ENCODE data around the gene NEK11. TPM values are rescaled to one million over a fixed set of nuclear protein-coding genes. Genes with fewer than 3 reads are reported as not detected.

Gene NEK11
- 14.5 and 20.9 TPM in 2 replicates for total RNA-seq

GRCh38 chr3:131026321-131027151 lies at the start of gene NEK11, which contains the start of gene ASTE1:
NEK11 (plus strand) TSS chr3:131026877; CDS start chr3:131029709, 2,832 bp downstream.
ASTE1 (minus strand) TSS chr3:131026825; CDS start chr3:131025306, 1,519 bp downstream.
- no peaks in the 10 kb centered on the region for H4K20me1 ChIP-seq (ENCODE audit: insufficient read depth, low read length)
- H3K4me1 ChIP-seq (ENCODE audit: insufficient read depth, low read length), result peaks cover 14% of the 10 kb centered on the region
- H3K36me3 ChIP-seq (ENCODE audit: insufficient read depth, low read length), result peaks cover 8% of the 10 kb centered on the region
- H3K27me3 ChIP-seq (ENCODE audit: insufficient read depth, low read length), result no peaks in the 10 kb centered on the region
- H2AFZ ChIP-seq (ENCODE audit: low read length), result peak within 1 kb of the TSS; percentile 97
- peak; percentile 94 for DNase-seq (ENCODE audit: insufficient read length, low spot score, missing footprints)
- no peaks in the 10 kb centered on the region for H3K9me3 ChIP-seq (ENCODE audit: low read depth, low read length)
- TF ChIP-seq, protein P1, sequence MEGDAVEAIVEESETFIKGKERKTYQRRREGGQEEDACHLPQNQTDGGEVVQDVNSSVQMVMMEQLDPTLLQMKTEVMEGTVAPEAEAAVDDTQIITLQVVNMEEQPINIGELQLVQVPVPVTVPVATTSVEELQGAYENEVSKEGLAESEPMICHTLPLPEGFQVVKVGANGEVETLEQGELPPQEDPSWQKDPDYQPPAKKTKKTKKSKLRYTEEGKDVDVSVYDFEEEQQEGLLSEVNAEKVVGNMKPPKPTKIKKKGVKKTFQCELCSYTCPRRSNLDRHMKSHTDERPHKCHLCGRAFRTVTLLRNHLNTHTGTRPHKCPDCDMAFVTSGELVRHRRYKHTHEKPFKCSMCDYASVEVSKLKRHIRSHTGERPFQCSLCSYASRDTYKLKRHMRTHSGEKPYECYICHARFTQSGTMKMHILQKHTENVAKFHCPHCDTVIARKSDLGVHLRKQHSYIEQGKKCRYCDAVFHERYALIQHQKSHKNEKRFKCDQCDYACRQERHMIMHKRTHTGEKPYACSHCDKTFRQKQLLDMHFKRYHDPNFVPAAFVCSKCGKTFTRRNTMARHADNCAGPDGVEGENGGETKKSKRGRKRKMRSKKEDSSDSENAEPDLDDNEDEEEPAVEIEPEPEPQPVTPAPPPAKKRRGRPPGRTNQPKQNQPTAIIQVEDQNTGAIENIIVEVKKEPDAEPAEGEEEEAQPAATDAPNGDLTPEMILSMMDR (IDR thresholded peaks at IDR 0.05; ENCODE audit: extremely low read depth, low read depth, low read length), result no peak
- H3K27ac ChIP-seq (ENCODE audit: low read depth, low read length), result peak within 1 kb of the TSS; percentile 92
- peak within 1 kb of the TSS; percentile 97 for H3K4me2 ChIP-seq (ENCODE audit: insufficient read depth, low read length)
- peaks cover 24% of the 10 kb centered on the region for H3K79me2 ChIP-seq (ENCODE audit: insufficient read depth, low read length)
- peak within 1 kb of the TSS; percentile 83 for H3K4me3 ChIP-seq (ENCODE audit: insufficient read depth, low read length)

DNA sequence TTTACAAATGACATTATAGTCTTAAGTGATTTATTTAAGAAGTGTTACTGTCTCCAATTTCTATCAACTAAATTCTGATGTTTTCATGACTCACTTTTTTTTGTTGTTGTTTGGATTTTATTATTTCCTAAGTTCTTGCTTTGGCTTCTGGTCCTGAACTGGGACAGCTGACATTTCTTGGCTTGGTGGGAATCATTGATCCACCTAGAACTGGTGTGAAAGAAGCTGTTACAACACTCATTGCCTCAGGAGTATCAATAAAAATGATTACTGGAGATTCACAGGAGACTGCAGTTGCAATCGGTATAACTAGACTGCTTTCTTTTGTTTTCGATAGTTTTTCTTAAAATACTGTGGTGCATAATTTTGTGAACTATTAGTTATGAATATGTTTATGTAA lies 47.6 kb upstream of the NEK11 start:
- Histone ChIP-seq H3K4me1 (ENCODE audit: insufficient read depth, low read length) (peaks cover 3% of the 10 kb centered on the region), H3K36me3 (ENCODE audit: insufficient read depth, low read length) (peaks cover 11% of the 10 kb centered on the region), H3K9me3 (ENCODE audit: low read depth, low read length) (no peaks in the 10 kb centered on the region), H3K4me3 (ENCODE audit: insufficient read depth, low read length) (no peak overlapping the region), H4K20me1 (ENCODE audit: insufficient read depth, low read length) (no peaks in the 10 kb centered on the region), H2AFZ (ENCODE audit: low read length) (no peak overlapping the region), H3K27ac (ENCODE audit: low read depth, low read length) (no peak overlapping the region), H3K79me2 (ENCODE audit: insufficient read depth, low read length) (no peaks in the 10 kb centered on the region), H3K4me2 (ENCODE audit: insufficient read depth, low read length) (no peak overlapping the region), H3K27me3 (ENCODE audit: insufficient read depth, low read length) (no peaks in the 10 kb centered on the region)
- DNase-seq (ENCODE audit: insufficient read length, low spot score, missing footprints), result no peak
- TF ChIP-seq, protein P1 (IDR thresholded peaks at IDR 0.05; ENCODE audit: extremely low read depth, low read depth, low read length), result no peak

GRCh38 chr3:130981469-130981868 lies 45.2 kb upstream of the NEK11 start:
- no peaks in the 10 kb centered on the region for H3K9me3 ChIP-seq (ENCODE audit: low read depth, low read length)
- H3K79me2 ChIP-seq (ENCODE audit: insufficient read depth, low read length), result no peaks in the 10 kb centered on the region
- H2AFZ ChIP-seq (ENCODE audit: low read length), result no peak overlapping the region
- TF ChIP-seq, protein P1 (IDR thresholded peaks at IDR 0.05; ENCODE audit: extremely low read depth, low read depth, low read length), result no peak
- no peaks in the 10 kb centered on the region for H3K27me3 ChIP-seq (ENCODE audit: insufficient read depth, low read length)
- H3K4me2 ChIP-seq (ENCODE audit: insufficient read depth, low read length), result no peak overlapping the region
- no peak overlapping the region for H3K4me3 ChIP-seq (ENCODE audit: insufficient read depth, low read length)
- peaks cover 3% of the 10 kb centered on the region for H3K4me1 ChIP-seq (ENCODE audit: insufficient read depth, low read length)
- H3K36me3 ChIP-seq (ENCODE audit: insufficient read depth, low read length), result peaks cover 4% of the 10 kb centered on the region
- DNase-seq (ENCODE audit: insufficient read length, low spot score, missing footprints), result no peak
- H4K20me1 ChIP-seq (ENCODE audit: insufficient read depth, low read length), result no peaks in the 10 kb centered on the region
- no peak overlapping the region for H3K27ac ChIP-seq (ENCODE audit: low read depth, low read length)

- no peak for DNase-seq (ENCODE audit: insufficient read length, low spot score, missing footprints)
- H3K4me2 ChIP-seq (ENCODE audit: insufficient read depth, low read length), result no peak overlapping the region
- peaks cover 35% of the 10 kb centered on the region for H3K36me3 ChIP-seq (ENCODE audit: insufficient read depth, low read length)
- TF ChIP-seq, protein P1 (IDR thresholded peaks at IDR 0.05; ENCODE audit: extremely low read depth, low read depth, low read length), result no peak
- H3K4me3 ChIP-seq (ENCODE audit: insufficient read depth, low read length), result no peak overlapping the region
- H4K20me1 ChIP-seq (ENCODE audit: insufficient read depth, low read length), result no peaks in the 10 kb centered on the region
- no peaks in the 10 kb centered on the region for H3K79me2 ChIP-seq (ENCODE audit: insufficient read depth, low read length)
- H3K9me3 ChIP-seq (ENCODE audit: low read depth, low read length), result no peaks in the 10 kb centered on the region
- no peak overlapping the region for H3K27ac ChIP-seq (ENCODE audit: low read depth, low read length)
- H2AFZ ChIP-seq (ENCODE audit: low read length), result no peak overlapping the region
- H3K4me1 ChIP-seq (ENCODE audit: insufficient read depth, low read length), result no peaks in the 10 kb centered on the region
- H3K27me3 ChIP-seq (ENCODE audit: insufficient read depth, low read length), result no peaks in the 10 kb centered on the region
Measured at GRCh38 chr3:130990282-130990681, 36.4 kb upstream of the NEK11 start.

All from osteoblast (primary cell).